DND-41 (cell line): ENCODE results near the gene SLC25A36.

Experiments
- EZH2 ChIP-seq: IDR thresholded peaks from 3 replicates; pipeline ENCODE4 v1.6.1; 2012; ENCODE audit warnings: borderline replicate concordance, low read depth, mild to moderate bottlenecking, moderate library complexity, low read length, inconsistent platforms; ENCODE audit not compliant: severe bottlenecking
- TF ChIP-seq, protein P1 (sequence below): IDR thresholded peaks from 2 replicates; pipeline ENCODE4 v1.5.1; 2012; ENCODE audit warnings: borderline replicate concordance, low read length, moderate library complexity, mild to moderate bottlenecking; ENCODE audit not compliant: poor library complexity, severe bottlenecking; ENCODE audit errors: extremely low read depth

DNA sequence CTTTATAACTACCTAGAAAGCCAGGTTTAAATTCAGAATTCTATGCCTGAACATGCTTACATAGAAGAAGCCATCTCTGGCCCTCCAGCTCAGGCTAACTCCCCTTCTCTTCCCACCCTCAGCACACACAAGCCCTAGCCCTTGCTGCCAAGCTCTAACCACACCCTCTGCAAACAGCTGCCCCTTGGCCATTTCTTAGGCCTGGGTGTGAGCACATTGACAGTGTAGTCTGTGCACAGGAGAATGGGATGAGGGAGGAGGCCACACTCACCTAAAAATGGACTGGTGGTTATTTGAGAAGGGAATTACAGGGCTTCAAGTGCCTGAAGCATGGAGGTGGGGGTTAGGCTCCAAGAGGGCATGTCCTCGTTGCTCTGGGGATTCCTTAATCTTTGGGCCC lies 42.3 kb upstream of the SLC25A36 start:
- TF ChIP-seq, protein P1, sequence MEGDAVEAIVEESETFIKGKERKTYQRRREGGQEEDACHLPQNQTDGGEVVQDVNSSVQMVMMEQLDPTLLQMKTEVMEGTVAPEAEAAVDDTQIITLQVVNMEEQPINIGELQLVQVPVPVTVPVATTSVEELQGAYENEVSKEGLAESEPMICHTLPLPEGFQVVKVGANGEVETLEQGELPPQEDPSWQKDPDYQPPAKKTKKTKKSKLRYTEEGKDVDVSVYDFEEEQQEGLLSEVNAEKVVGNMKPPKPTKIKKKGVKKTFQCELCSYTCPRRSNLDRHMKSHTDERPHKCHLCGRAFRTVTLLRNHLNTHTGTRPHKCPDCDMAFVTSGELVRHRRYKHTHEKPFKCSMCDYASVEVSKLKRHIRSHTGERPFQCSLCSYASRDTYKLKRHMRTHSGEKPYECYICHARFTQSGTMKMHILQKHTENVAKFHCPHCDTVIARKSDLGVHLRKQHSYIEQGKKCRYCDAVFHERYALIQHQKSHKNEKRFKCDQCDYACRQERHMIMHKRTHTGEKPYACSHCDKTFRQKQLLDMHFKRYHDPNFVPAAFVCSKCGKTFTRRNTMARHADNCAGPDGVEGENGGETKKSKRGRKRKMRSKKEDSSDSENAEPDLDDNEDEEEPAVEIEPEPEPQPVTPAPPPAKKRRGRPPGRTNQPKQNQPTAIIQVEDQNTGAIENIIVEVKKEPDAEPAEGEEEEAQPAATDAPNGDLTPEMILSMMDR, result no peak
- no peak for TF ChIP-seq EZH2
